NCI-H2227 (cell line): ENCODE measurements around the gene APBA2.
A peak's percentile ranks its signal among the peaks of the same experiment; 100 is the strongest.

Experiments used
- DNase-seq: peaks from one replicate; lab custom pipeline; 2025; ENCODE audit not compliant: unreplicated experiment; lab: John Stamatoyannopoulos, UW

Gene APBA2

GRCh38 chr15:28981351-28981720 is 95.6 kb downstream of the APBA2 start:
- no peak for DNase-seq

GRCh38 chr15:28981921-28982320 is 96.1 kb downstream of the APBA2 start:
- no peak for DNase-seq

DNA sequence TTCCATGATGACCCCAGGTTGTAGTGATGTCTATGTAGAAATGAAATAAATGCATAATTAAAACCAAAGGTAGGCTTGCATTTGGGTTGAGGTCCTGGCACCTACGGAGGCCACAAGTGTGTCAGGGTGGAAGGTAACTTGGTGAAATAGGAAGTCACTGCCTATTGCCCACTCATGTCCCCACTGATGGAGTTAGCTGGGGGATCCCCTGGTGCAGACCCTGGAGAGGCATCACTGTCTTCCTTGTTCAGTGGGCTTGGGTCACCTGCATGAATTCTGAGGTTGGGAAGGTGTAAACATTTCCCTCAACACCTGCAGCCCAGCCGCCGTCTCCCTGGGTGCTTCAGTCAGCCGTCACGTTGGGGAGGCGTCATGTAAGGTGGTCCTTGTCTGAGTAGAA is 97.1 kb downstream of the APBA2 start:
- no peak for DNase-seq

DNA sequence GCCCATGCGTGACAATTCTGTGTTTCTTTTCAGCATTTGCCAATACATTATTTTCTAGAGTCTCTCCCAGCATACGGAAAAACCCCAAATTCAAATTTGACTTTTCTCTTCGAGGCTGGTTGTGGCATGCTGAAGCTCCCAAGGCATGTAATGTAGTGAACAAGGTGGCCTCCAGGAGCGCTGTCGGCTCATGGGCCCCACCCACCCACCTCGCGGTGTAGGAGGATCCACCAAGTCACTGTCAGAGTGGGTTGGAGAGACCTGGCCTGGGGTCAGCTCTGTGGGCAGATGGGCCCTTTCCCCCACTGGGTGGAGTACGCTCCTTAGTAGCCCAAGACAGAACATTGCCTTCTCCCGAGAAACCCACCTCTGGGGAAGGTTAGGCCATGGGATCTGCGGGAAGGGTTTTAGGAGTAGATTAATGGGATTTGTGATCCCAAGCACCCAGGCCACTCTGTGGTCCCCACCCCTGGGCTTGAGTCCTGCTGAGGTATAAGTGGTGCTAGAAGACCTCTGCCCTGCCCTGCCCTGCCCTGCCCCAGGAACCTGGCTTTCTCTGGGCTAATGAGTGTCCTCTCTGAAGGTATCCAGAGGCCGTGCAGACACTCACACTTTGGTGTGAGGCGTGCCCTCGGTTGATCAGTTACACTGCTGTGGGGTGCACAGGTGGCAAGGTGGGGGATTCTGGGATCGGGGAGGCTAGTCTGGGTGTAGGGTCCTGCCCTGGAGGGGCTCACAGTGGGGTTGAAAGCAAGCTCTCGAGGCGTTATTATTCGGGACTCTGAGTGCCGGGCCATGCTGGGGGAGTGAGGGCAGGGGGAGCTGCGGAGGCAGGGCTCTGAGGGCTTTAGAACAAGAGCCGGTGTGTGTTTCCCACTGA is 97.9 kb downstream of the APBA2 start:
- DNase-seq = no peak

DNA sequence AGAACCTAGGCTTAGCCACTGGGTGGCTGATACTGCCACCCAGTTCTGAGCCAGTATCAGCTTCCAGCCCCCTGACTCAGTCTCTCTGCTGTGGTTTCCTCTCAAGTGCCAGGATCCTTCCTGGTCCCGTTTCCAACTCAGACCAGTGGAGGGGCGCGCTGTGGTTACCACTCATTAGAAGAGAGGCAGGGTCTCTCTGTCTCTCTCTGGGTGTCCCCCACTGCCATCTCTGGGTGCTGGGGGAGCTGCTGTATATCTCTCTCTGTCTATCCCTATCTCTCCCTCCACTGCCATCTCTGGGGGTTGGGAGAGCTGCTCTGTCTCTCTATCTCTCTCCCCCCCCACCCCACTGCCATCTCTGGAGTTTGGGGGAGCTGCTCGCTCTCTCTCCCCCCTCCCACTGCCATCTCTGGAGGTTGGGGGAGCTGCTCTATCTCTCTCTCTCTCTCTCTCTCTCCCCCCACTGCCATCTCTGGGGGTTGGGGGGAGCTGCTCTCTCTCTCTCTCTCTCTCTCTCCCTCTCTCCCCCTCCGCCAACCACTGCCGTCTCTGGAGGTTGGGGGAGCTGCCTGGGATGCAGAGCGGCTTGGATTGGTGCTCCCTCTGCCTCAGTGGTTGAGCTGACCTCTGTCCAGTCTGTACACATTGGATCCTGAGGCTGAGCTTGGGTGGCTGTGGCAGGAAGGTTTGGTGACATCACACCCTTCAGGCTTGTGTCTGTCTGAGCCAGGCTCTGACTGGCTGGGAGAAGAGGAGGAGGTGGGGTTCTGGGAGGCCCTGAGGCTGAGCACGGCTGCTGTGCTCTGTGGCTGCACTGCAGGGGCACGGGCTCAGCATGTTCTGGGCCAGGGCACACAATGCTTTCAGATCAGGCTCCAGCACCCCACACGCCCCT is 98.9 kb downstream of the APBA2 start:
- DNase-seq = peak; percentile 54

- no peak for DNase-seq
Observed at GRCh38 chr15:28985316-28985645, 99.5 kb downstream of the APBA2 start.

- no peak for DNase-seq
Observed at GRCh38 chr15:28985691-28986090, 99.9 kb downstream of the APBA2 start.

DNA sequence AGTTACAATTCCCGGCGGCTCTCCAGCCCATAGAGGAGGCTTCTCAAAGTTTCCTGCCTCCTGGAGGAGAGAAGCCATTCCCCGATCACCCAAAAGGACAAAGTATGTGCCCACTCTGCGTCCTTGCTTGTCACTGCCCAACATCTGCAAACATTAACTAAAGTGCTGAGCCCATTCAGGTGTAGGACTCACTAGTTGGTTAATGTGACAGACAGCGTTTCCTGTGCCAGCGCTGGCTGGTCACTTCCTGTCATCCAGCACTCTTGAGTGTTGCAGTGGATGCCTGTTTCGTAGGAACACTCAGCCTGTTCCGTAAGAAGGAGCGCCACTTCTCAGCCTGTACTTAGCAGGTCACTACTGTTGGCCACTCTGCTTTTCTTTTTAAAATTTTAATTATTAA is 100.3 kb downstream of the APBA2 start:
- no peak for DNase-seq

DNA sequence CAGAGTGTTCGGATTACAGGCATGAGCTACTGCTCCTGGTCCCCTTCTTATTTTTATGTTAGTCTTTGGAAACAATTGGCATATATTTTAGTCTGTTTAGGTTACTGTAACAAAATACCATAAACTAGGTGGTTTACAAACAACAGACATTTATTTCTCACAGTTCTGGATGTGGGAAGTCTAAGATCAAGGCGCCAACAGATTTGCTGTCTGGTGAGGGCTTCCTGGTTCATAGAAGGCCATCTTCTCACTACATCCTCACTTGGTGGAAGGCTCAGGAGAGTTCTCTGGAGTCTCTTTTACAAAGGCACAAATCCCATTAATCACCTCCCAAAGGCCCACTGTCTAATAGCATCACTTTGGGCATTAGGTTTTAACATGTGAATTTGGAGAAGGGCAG is 101.0 kb downstream of the APBA2 start:
- DNase-seq = no peak

GRCh38 chr15:28987337-28987736 is 101.6 kb downstream of the APBA2 start:
- DNase-seq = no peak

DNA sequence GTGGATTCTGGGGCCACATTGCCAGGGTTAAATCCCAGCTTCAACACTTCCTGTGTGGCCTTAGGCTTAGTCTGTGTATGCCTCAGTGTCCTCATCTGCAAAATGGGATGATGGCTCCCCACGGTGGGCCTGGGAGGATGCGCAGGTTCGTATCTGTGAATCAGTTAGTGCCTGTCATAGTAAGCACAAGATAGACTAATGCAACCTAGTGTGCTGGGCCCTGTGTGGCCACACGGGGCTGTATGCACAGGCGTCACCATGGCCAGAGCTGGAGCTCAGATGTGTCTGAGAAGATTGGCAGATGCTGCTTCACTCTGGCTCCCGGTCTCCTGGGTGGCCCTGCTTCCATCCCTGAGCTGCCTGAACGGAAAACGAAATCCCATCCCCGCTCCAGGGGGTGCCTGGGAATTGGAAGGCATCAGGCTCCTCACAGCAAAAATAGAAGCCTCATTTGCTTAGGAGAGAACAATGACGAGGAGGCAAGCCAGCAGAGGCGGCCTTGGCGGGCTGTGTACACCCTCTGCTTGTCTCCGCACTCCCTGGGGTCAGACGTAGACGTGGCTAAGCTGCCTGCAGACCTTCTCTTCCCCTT is 103.6 kb downstream of the APBA2 start:
- peak; percentile 41 for DNase-seq

DNA sequence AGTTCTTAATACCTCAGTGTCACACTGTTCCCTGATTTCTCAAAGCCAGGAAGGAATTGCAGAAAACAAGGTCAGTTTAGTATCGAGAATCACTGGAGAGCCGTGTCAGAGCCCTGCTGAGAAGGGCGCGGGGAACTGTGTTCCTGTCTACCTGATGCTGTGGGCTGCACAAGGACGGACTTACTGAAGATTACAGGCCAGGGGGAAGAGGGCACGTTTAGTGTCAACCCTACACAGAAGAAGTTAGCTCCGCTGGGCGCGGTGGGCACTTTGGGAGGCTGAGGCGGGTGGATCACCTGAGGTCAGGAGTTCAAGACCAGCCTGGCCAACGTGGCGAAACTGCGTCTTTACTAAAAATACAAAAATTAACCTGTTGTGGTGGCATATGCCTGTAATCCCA is 104.1 kb downstream of the APBA2 start:
- DNase-seq = no peak

DNA sequence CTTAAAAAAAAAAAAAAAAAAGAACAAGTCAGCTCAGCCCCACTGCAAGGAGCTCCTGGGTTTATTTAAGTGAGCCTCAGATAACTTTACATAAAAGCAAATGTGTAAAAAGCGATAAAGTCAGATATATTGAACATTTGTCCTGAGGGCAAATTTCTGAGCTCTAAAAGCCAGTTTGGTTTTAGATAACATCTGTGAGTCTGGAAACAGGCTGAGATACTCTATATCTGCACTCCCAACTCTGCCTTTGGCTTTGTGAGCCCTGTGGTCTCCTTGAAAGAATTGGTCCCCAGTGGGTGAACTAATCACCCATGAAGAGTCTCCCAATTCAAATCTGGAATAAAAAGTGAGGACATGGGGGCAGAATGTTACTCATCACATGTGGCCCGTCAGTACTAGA is 104.6 kb downstream of the APBA2 start:
- no peak for DNase-seq

GRCh38 chr15:28991236-28992171 is 105.7 kb downstream of the APBA2 start:
- DNase-seq = no peak

DNA sequence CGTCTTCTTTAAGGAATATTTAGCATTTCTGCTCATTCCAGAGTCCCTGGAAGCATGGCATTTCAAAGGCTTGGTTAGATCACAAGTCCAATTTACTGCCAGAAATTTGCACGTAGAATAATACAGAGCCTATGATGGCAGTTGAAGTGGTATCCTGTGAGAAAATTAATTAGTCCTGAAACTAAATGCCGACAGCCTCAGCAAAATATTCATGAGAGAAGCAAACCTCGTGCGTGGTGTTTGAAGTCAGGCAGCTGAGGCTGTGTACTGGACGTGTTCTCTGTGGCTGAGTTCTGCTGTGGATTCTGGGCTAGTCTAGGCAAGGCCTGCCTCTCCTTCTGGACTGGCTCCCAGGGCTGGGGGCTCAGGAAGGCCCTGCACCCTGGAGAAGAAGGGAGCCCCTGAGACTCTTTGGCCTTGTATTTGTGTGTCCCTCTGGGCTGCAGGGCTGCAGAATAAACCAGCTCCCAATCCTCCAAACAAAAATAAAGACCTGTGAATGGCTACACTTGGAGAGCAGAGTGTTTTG is 106.6 kb downstream of the APBA2 start:
- DNase-seq = no peak

DNA sequence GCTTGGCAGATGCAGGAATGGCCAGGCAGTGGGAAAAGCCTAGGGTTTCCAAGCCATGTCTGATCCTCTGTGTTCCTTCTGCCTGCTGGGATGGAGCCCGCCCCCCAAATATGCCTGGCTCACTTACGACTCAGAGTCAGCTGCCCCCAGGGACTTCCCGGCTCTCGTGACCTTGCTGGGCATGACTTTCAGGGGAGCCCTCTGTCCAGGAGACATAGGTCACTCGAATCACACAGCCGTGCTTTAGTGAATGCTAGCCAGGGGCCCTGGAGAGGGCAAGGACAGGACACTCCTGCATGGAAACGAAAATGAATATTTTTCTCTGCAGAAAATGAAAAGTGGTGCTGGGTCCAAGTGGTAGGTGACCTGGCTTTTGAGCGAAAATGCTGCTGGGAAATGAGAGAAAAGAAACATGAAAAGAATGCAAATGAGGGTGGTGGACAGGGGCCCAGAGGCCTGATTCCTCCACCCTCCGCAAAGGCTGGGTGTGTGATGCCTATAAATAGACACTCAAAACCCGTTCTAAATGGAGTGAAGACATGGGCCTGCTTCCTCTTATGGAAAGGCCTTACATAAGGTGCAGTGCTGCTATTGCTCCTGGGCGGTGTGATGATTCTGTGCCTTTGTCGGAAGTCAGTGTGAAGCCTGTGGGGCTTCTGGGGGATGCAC is 107.4 kb downstream of the APBA2 start:
- no peak for DNase-seq

DNA sequence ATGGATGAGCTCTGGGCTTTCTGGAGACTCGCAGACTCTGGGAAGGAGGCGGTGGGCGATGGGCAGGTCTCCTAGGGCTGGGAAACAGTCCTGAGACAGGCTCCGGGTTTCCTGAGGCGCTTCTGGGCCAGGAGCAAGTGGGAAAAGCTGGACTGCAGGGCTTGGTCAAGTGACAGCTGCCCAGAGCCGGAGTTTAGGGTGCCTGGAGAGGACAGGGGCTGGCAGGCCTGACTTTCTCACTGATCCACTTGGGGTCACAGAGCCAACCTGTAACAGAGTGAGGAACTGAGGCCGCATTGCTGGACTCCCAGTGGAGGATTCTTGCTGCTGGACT is 107.9 kb downstream of the APBA2 start:
- DNase-seq = no peak

- DNase-seq = no peak
Observed at GRCh38 chr15:28994142-28994830, 108.5 kb downstream of the APBA2 start.

DNA sequence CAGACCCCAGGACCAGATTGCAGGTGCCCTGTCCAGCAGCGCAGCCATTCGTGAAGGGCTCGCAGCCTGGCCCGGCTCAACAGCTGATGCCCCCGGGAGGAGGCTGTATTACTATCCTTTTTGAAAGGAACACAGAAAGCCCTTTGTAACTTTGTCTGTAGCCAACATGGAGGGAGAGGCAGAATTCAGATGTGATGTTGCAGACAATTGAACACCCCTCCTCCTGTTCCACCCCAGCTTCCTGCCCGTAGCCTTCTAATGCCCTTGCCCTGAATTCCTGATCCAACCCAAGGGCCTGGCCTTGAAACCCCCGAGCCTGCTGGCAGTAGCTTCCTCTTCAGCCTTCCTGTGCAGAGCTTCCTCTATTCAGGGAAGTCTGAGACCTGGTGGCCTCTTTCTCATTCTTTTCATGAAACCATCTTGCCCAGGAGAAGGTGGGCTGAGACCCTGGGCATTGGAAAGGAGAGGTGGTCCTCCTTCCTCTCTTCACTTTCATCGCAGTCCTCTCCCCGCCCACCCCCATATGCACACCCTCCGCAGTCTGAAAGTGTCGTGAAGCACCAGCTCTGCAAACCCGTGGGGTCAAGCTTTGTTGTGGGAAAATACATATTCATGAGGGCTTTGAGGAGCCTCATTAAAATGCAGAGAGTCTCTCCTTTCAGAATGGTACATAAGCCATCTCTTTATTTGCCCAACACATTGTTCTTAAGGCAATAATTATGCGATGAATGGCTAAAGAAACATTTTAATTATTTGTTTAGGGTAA is 109.2 kb downstream of the APBA2 start:
- no peak for DNase-seq
